HCT116 (cell line): ENCODE results near the gene SLA2.

Experiments used
- EZH2 ChIP-seq: fragments of 200-600 bp; sonication (generic); IDR thresholded peaks from 2 replicates; pipeline ENCODE4 v1.6.1; 2017; ENCODE audit warnings: antibody characterized with exemption, mixed run types
- POLR2A ChIP-seq: IDR thresholded peaks from 2 replicates; pipeline ENCODE4 v1.7.0; 2011; ENCODE audit warnings: borderline replicate concordance; ENCODE audit not compliant: insufficient read depth, insufficient read length; ENCODE audit errors: extremely low read depth
- POLR2AphosphoS5 ChIP-seq: IDR thresholded peaks from 2 replicates; pipeline ENCODE4 v1.6.1; 2011; ENCODE audit warnings: mild to moderate bottlenecking, low read depth, low read length, moderate library complexity
- TF ChIP-seq, protein P1 (sequence below), 3 experiments: fragments of 200-600 bp in 1 of 3; sonication (generic) in 1 of 3; IDR thresholded peaks in 2 of 3; conservative IDR thresholded peaks in 1 of 3; 2 replicates each; pipeline ENCODE4 v1.5.1; 2012 to 2017; ENCODE audit warnings: low read depth in 2 of 3, low read length in 2 of 3, antibody characterized with exemption in 1 of 3, borderline replicate concordance in 1 of 3, control low read depth in 1 of 3, mild to moderate bottlenecking in 1 of 3, mixed read lengths in 1 of 3, mixed run types in 1 of 3, moderate library complexity in 1 of 3; ENCODE audit not compliant: insufficient read depth in 1 of 3
- TF ChIP-seq, protein P2 (sequence below): IDR thresholded peaks from 2 replicates; pipeline ENCODE4 v1.6.1; 2011; ENCODE audit warnings: mild to moderate bottlenecking, low read length, moderate library complexity; ENCODE audit not compliant: insufficient replicate concordance; ENCODE audit errors: extremely low read depth

DNA sequence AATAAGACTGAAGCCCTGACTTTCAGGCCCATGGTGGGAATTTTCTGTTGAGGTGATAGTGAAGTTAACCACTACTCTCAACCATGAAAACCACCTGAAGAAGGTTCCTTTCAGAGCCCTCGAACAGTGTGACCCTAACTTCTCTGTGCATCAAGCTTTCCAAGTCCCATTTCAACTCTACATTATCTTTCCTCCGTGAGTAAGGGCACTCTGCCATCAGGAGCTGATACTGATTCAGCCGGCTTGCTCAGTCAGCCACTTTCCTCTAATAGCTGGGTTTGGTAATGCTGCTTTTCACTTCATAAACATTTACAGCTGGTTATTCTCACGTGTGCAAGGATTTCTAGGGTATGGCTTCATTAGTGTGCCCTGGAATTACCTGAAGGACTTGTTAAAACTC lies 10.7 kb upstream of the SLA2 start:
- no peak for TF ChIP-seq EZH2
- TF ChIP-seq POLR2A: no peak
- TF ChIP-seq POLR2AphosphoS5: no peak
- TF ChIP-seq, protein P1, sequence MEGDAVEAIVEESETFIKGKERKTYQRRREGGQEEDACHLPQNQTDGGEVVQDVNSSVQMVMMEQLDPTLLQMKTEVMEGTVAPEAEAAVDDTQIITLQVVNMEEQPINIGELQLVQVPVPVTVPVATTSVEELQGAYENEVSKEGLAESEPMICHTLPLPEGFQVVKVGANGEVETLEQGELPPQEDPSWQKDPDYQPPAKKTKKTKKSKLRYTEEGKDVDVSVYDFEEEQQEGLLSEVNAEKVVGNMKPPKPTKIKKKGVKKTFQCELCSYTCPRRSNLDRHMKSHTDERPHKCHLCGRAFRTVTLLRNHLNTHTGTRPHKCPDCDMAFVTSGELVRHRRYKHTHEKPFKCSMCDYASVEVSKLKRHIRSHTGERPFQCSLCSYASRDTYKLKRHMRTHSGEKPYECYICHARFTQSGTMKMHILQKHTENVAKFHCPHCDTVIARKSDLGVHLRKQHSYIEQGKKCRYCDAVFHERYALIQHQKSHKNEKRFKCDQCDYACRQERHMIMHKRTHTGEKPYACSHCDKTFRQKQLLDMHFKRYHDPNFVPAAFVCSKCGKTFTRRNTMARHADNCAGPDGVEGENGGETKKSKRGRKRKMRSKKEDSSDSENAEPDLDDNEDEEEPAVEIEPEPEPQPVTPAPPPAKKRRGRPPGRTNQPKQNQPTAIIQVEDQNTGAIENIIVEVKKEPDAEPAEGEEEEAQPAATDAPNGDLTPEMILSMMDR (IDR thresholded peaks at IDR 0.05 in 2 of 3, conservative IDR thresholded peaks at IDR 0.05 in 1 of 3; ENCODE audit: borderline replicate concordance in 1 of 3, insufficient read depth in 1 of 3, low read depth in 2 of 3, low read length in 2 of 3): no peak
- TF ChIP-seq, protein P2, sequence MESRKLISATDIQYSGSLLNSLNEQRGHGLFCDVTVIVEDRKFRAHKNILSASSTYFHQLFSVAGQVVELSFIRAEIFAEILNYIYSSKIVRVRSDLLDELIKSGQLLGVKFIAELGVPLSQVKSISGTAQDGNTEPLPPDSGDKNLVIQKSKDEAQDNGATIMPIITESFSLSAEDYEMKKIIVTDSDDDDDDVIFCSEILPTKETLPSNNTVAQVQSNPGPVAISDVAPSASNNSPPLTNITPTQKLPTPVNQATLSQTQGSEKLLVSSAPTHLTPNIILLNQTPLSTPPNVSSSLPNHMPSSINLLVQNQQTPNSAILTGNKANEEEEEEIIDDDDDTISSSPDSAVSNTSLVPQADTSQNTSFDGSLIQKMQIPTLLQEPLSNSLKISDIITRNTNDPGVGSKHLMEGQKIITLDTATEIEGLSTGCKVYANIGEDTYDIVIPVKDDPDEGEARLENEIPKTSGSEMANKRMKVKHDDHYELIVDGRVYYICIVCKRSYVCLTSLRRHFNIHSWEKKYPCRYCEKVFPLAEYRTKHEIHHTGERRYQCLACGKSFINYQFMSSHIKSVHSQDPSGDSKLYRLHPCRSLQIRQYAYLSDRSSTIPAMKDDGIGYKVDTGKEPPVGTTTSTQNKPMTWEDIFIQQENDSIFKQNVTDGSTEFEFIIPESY: no peak
